Type B pancreatic cell (in vitro differentiated cells): Measurements from ENCODE around the gene ITIH3. TPM values are rescaled to one million over a fixed set of nuclear protein-coding genes. Genes with fewer than 3 reads are reported as not detected.

ENCODE experiments used
- DNase-seq: peaks from one replicate; pipeline ENCODE4 v3.0.0; 2021; ENCODE audit warnings: mixed read lengths; ENCODE audit not compliant: unreplicated experiment; ENCODE audit errors: extremely low spot score
- H3K27ac Mint-ChIP-seq: 2 replicates; pipeline ENCODE4 v1.8.0; 2021; ENCODE audit warnings: mild to moderate bottlenecking, mixed read lengths
- H3K27me3 Mint-ChIP-seq: 2 replicates; pipeline ENCODE4 v1.8.0; 2021; ENCODE audit warnings: mixed read lengths
- H3K36me3 Mint-ChIP-seq: 2 replicates; pipeline ENCODE4 v1.8.0; 2021; ENCODE audit warnings: mixed read lengths
- H3K4me1 Mint-ChIP-seq: one replicate; pipeline ENCODE4 v1.8.0; 2021; ENCODE audit warnings: mixed read lengths; ENCODE audit not compliant: unreplicated experiment
- H3K4me3 Mint-ChIP-seq: 2 replicates; pipeline ENCODE4 v1.8.0; 2021; ENCODE audit warnings: mild to moderate bottlenecking, mixed read lengths
- H3K9me3 Mint-ChIP-seq: 2 replicates; pipeline ENCODE4 v1.8.0; 2021; ENCODE audit warnings: mixed read lengths
- total RNA-seq: library from RNA; stranded (reverse); gene quantifications from 2 replicates; pipeline ENCODE4 v1.2.1, GENCODE V29; 2021; ENCODE audit warnings: low replicate concordance
- TF ChIP-seq, protein P1 (sequence below): fragments of 200-600 bp; sonication (generic); conservative IDR thresholded peaks from 2 replicates; pipeline ENCODE4 v1.5.0; 2021; ENCODE audit warnings: antibody characterized with exemption, mild to moderate bottlenecking

ITIH3 gene
- total RNA-seq, 1 donor from 2014 or later = 0.97 TPM

- H3K36me3 Mint-ChIP-seq = peaks cover 11% of the 10 kb centered on the region
- TF ChIP-seq, protein P1, sequence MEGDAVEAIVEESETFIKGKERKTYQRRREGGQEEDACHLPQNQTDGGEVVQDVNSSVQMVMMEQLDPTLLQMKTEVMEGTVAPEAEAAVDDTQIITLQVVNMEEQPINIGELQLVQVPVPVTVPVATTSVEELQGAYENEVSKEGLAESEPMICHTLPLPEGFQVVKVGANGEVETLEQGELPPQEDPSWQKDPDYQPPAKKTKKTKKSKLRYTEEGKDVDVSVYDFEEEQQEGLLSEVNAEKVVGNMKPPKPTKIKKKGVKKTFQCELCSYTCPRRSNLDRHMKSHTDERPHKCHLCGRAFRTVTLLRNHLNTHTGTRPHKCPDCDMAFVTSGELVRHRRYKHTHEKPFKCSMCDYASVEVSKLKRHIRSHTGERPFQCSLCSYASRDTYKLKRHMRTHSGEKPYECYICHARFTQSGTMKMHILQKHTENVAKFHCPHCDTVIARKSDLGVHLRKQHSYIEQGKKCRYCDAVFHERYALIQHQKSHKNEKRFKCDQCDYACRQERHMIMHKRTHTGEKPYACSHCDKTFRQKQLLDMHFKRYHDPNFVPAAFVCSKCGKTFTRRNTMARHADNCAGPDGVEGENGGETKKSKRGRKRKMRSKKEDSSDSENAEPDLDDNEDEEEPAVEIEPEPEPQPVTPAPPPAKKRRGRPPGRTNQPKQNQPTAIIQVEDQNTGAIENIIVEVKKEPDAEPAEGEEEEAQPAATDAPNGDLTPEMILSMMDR = no peak
- H3K9me3 Mint-ChIP-seq = no peaks in the 10 kb centered on the region
- H3K27me3 Mint-ChIP-seq = no peaks in the 10 kb centered on the region
- peaks cover 20% of the 10 kb centered on the region for H3K4me1 Mint-ChIP-seq
- no peak for DNase-seq
- no peak overlapping the region for H3K4me3 Mint-ChIP-seq
- H3K27ac Mint-ChIP-seq = no peak overlapping the region
Observed at GRCh38 chr3:52839268-52839575, 44.6 kb downstream of the ITIH3 start.

- H3K27ac Mint-ChIP-seq = no peak overlapping the region
- no peaks in the 10 kb centered on the region for H3K9me3 Mint-ChIP-seq
- no peak for DNase-seq
- TF ChIP-seq, protein P1 = no peak
- H3K4me3 Mint-ChIP-seq = no peak overlapping the region
- H3K27me3 Mint-ChIP-seq = no peaks in the 10 kb centered on the region
- peaks cover 11% of the 10 kb centered on the region for H3K36me3 Mint-ChIP-seq
- peaks cover 12% of the 10 kb centered on the region for H3K4me1 Mint-ChIP-seq
Observed at GRCh38 chr3:52839892-52840545, 45.4 kb downstream of the ITIH3 start.

DNA sequence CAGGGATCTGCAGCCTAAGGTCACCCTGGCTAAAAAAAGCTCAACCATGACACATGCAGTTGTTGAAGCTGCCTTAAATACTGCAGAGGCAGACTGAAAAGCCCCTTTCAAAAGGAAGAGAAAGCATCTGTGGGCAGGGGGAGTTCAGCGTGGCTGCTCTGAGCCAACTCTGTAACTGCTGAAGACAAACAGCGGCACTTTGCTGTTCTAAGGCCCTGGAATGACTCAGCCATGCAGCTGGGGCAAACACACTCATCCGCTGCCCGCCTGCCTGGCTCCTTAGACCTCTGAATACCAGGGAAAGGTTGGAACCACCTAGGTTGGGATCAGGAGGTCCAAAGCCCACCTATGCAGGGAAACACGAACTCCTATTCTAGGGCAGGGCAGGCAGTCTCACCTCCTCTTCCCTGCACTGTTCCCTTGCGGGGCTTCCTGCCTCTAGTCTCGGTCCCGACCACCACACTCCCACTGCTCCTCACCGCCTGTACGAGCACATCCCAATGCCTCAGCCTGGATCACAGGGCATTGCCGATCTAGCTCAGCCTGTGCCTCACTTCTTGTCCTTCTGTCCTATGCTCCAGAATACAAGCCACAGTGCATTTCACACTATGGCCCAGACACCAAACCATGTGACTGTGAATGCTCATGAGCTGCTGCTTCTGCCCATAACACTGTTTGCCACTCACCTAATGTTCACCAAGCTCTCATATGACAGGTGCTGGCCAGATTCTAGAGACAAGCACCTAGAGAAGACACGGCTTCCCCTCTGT, 46.8 kb downstream of the ITIH3 start:
- no peak for DNase-seq
- Mint-ChIP-seq H3K27ac (no peak overlapping the region), H3K36me3 (peaks cover 11% of the 10 kb centered on the region), H3K27me3 (no peaks in the 10 kb centered on the region), H3K9me3 (no peaks in the 10 kb centered on the region), H3K4me1 (peaks cover 7% of the 10 kb centered on the region), H3K4me3 (no peak overlapping the region)
- TF ChIP-seq, protein P1 = no peak

DNA sequence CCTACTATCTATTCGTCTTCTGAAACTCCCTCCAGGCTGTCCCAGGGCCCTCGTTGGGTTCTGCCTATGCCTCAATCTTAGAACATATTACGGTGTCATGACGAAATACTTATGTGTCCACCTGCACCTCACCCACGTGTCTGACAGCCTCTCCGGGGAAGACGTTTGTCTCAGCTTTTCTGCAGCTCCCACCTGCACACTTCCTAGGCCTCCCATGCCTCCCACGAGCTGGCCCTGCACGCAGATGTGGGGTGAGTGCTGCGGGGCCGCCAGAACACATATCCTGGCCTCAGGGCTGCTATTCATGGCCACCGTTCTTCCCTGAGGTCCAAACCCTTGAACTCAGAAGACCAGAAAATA, 47.4 kb downstream of the ITIH3 start:
- Mint-ChIP-seq H3K9me3 (no peaks in the 10 kb centered on the region), H3K4me1 (peaks cover 7% of the 10 kb centered on the region), H3K27ac (no peak overlapping the region), H3K27me3 (no peaks in the 10 kb centered on the region), H3K36me3 (peaks cover 11% of the 10 kb centered on the region), H3K4me3 (no peak overlapping the region)
- DNase-seq = no peak
- TF ChIP-seq, protein P1 = no peak

GRCh38 chr3:52842424-52842823, 47.8 kb downstream of the ITIH3 start:
- no peak overlapping the region for H3K27ac Mint-ChIP-seq
- H3K4me3 Mint-ChIP-seq = no peak overlapping the region
- TF ChIP-seq, protein P1 = no peak
- no peak for DNase-seq
- H3K4me1 Mint-ChIP-seq = peaks cover 7% of the 10 kb centered on the region
- H3K36me3 Mint-ChIP-seq = peaks cover 11% of the 10 kb centered on the region
- H3K9me3 Mint-ChIP-seq = no peaks in the 10 kb centered on the region
- H3K27me3 Mint-ChIP-seq = no peaks in the 10 kb centered on the region
